ENCODE measurements around the gene NMS. TPM values are rescaled to one million over a fixed set of nuclear protein-coding genes. Genes with fewer than 3 reads are reported as not detected.

Gene NMS
- total RNA-seq = not detected

GRCh38 chr2:100470182-100470581 lies at the start of gene NMS:
NMS (plus strand) TSS chr2:100470482; CDS start chr2:100470489, 7 bp downstream.
- no peak for ATAC-seq (replicated peaks)
- Mint-ChIP-seq H3K27ac (no peak within 1 kb of the TSS), H3K4me3 (no peak within 1 kb of the TSS), H3K9me3 (no peaks in the 10 kb centered on the region), H3K4me1 (no peaks in the 10 kb centered on the region), H3K36me3 (ENCODE audit: low read depth) (no peaks in the 10 kb centered on the region), H3K27me3 (peaks cover 31% of the 10 kb centered on the region)

GRCh38 chr2:100422320-100423055 lies 47.8 kb upstream of the NMS start:
- Mint-ChIP-seq H3K4me1 (peaks cover 8% of the 10 kb centered on the region), H3K4me3 (no peak overlapping the region), H3K9me3 (no peaks in the 10 kb centered on the region), H3K27ac (no peak overlapping the region), H3K36me3 (ENCODE audit: low read depth) (no peaks in the 10 kb centered on the region), H3K27me3 (no peaks in the 10 kb centered on the region)
- no peak for ATAC-seq (replicated peaks)

GRCh38 chr2:100423631-100424030 lies 46.7 kb upstream of the NMS start:
- ATAC-seq (replicated peaks) = no peak
- H3K36me3 Mint-ChIP-seq (ENCODE audit: low read depth) = no peaks in the 10 kb centered on the region
- no peak overlapping the region for H3K27ac Mint-ChIP-seq
- no peak overlapping the region for H3K4me3 Mint-ChIP-seq
- no peaks in the 10 kb centered on the region for H3K27me3 Mint-ChIP-seq
- peaks cover 6% of the 10 kb centered on the region for H3K4me1 Mint-ChIP-seq
- no peaks in the 10 kb centered on the region for H3K9me3 Mint-ChIP-seq

GRCh38 chr2:100424277-100424875 lies 45.9 kb upstream of the NMS start:
- Mint-ChIP-seq H3K9me3 (no peaks in the 10 kb centered on the region), H3K4me3 (no peak overlapping the region), H3K27me3 (no peaks in the 10 kb centered on the region), H3K27ac (no peak overlapping the region), H3K4me1 (peaks cover 6% of the 10 kb centered on the region), H3K36me3 (ENCODE audit: low read depth) (no peaks in the 10 kb centered on the region)
- ATAC-seq (replicated peaks) = no peak

- no peak overlapping the region for H3K27ac Mint-ChIP-seq
- H3K27me3 Mint-ChIP-seq = no peaks in the 10 kb centered on the region
- no peaks in the 10 kb centered on the region for H3K36me3 Mint-ChIP-seq (ENCODE audit: low read depth)
- ATAC-seq (replicated peaks) = no peak
- H3K4me3 Mint-ChIP-seq = no peak overlapping the region
- no peaks in the 10 kb centered on the region for H3K9me3 Mint-ChIP-seq
- H3K4me1 Mint-ChIP-seq = peaks cover 6% of the 10 kb centered on the region
Observed at GRCh38 chr2:100425107-100425506, 45.2 kb upstream of the NMS start.

GRCh38 chr2:100425573-100426383 lies 44.5 kb upstream of the NMS start:
- Mint-ChIP-seq H3K36me3 (ENCODE audit: low read depth) (no peaks in the 10 kb centered on the region), H3K4me1 (peaks cover 6% of the 10 kb centered on the region), H3K9me3 (no peaks in the 10 kb centered on the region), H3K27me3 (no peaks in the 10 kb centered on the region), H3K4me3 (no peak overlapping the region), H3K27ac (no peak overlapping the region)
- no peak for ATAC-seq (replicated peaks)

- no peak for ATAC-seq (replicated peaks)
Observed at GRCh38 chr2:100426384-100426720, 43.9 kb upstream of the NMS start.

DNA sequence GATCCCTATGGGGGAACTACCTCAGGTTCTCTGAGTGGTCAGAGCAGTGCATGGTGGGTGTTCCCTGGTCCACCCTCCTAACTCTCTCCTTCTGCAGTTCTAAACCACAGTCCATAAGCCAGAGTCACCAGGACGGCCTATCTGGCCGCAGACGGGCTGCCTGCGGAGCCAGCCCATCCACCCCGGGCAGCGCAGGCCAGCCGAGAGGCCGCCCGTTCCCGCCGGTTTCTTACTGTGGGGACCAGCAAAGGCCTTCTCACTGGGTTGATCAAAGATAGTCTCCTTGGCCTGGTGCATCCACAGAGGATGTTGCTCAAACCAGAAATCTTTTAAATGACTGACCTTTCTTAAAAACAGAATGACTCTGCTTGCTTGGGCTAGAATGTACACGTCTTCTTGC lies 43.2 kb upstream of the NMS start:
- ATAC-seq (replicated peaks) = no peak
- Mint-ChIP-seq H3K4me3 (no peak overlapping the region), H3K27ac (no peak overlapping the region), H3K27me3 (no peaks in the 10 kb centered on the region), H3K4me1 (peaks cover 6% of the 10 kb centered on the region), H3K36me3 (ENCODE audit: low read depth) (no peaks in the 10 kb centered on the region), H3K9me3 (no peaks in the 10 kb centered on the region)

More at GRCh38 chr2:100426384-100426720, 43.9 kb upstream of the NMS start:
- Mint-ChIP-seq H3K27me3 (no peaks in the 10 kb centered on the region), H3K4me3 (no peak overlapping the region), H3K9me3 (no peaks in the 10 kb centered on the region), H3K4me1 (peaks cover 6% of the 10 kb centered on the region), H3K36me3 (ENCODE audit: low read depth) (no peaks in the 10 kb centered on the region), H3K27ac (no peak overlapping the region)

GRCh38 chr2:100427627-100428258 lies 42.5 kb upstream of the NMS start:
- Mint-ChIP-seq H3K36me3 (ENCODE audit: low read depth) (no peaks in the 10 kb centered on the region), H3K4me3 (no peak overlapping the region), H3K4me1 (peaks cover 6% of the 10 kb centered on the region), H3K27me3 (no peaks in the 10 kb centered on the region), H3K27ac (no peak overlapping the region), H3K9me3 (no peaks in the 10 kb centered on the region)
- ATAC-seq (replicated peaks) = peak; percentile 75

DNA sequence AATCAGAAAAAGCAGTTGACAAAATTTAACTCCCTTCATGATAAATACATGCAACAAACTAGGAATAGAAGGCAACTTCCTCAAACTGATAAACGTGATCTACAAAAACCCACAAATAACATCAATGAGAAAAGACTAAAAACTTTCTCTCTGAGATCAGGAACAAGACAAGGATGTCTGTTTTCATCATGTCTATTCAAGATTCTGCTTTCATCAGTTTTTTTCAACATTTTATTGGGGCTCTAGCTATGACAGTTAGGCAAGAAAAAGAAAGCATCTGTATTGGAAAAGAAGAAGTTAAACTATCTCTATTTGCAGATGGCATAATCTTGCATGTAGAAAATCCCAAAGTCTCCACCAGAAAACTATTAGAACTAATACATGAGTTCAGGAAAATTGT lies 40.6 kb upstream of the NMS start:
- peaks cover 6% of the 10 kb centered on the region for H3K4me1 Mint-ChIP-seq
- no peaks in the 10 kb centered on the region for H3K36me3 Mint-ChIP-seq (ENCODE audit: low read depth)
- no peaks in the 10 kb centered on the region for H3K9me3 Mint-ChIP-seq
- no peak for ATAC-seq (replicated peaks)
- no peak overlapping the region for H3K4me3 Mint-ChIP-seq
- no peaks in the 10 kb centered on the region for H3K27me3 Mint-ChIP-seq
- H3K27ac Mint-ChIP-seq = no peak overlapping the region

DNA sequence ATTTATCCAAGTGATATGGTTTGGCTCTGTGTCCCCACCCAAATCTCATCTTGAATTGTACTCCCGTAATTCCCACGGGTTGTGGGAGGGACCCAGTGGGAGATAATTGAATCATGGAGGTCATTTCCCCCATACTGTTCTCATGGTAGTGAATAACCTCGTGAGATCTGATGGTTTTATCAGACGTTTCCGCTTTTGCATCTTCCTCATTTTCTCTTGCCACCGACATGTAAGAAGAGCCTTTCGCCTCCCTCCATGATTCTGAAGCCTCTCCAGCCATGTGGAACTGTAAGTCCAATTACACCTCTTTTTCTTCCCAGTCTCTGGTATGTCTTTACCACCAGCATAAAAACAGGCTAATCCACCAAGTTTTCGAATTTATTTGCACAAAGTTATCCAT lies 32.5 kb upstream of the NMS start:
- ATAC-seq (replicated peaks) = no peak
- H3K36me3 Mint-ChIP-seq (ENCODE audit: low read depth) = no peaks in the 10 kb centered on the region
- H3K27me3 Mint-ChIP-seq = peaks cover 14% of the 10 kb centered on the region
- H3K4me1 Mint-ChIP-seq = no peaks in the 10 kb centered on the region
- no peaks in the 10 kb centered on the region for H3K9me3 Mint-ChIP-seq
- H3K27ac Mint-ChIP-seq = no peak overlapping the region
- H3K4me3 Mint-ChIP-seq = no peak overlapping the region

DNA sequence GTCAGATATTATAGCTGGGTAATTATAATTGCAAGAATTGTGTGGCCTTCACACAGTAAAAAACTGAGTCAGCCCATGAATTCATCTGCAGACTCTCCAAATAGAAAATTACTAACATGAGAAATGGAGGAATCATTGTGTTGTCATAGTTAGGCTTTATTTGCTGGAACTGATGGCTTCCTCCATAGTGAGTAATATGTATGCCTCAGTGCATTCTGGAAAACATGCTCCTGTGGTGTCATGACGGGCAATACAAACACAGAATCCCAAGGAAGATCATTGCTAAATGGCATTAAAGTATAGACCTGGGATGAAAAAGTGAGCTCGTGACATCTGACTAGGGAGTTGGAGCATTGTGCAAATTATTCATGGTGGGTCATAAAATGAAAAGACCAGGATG lies 23.6 kb upstream of the NMS start:
- ATAC-seq (replicated peaks) = no peak
- no peaks in the 10 kb centered on the region for H3K9me3 Mint-ChIP-seq
- H3K36me3 Mint-ChIP-seq (ENCODE audit: low read depth) = no peaks in the 10 kb centered on the region
- no peaks in the 10 kb centered on the region for H3K4me1 Mint-ChIP-seq
- H3K27me3 Mint-ChIP-seq = no peaks in the 10 kb centered on the region
- no peak overlapping the region for H3K4me3 Mint-ChIP-seq
- no peak overlapping the region for H3K27ac Mint-ChIP-seq

- Mint-ChIP-seq H3K9me3 (no peaks in the 10 kb centered on the region), H3K27me3 (no peaks in the 10 kb centered on the region), H3K4me3 (no peak overlapping the region), H3K27ac (no peak overlapping the region), H3K36me3 (ENCODE audit: low read depth) (no peaks in the 10 kb centered on the region), H3K4me1 (no peaks in the 10 kb centered on the region)
- ATAC-seq (replicated peaks) = no peak
Observed at GRCh38 chr2:100451092-100451491, 19.2 kb upstream of the NMS start.

GRCh38 chr2:100451734-100452133 lies 18.5 kb upstream of the NMS start:
- H3K4me3 Mint-ChIP-seq = no peak overlapping the region
- H3K4me1 Mint-ChIP-seq = no peaks in the 10 kb centered on the region
- no peaks in the 10 kb centered on the region for H3K36me3 Mint-ChIP-seq (ENCODE audit: low read depth)
- peaks cover 2% of the 10 kb centered on the region for H3K9me3 Mint-ChIP-seq
- ATAC-seq (replicated peaks) = peak; percentile 51
- H3K27ac Mint-ChIP-seq = no peak overlapping the region
- no peaks in the 10 kb centered on the region for H3K27me3 Mint-ChIP-seq
